Mesenchymal stem cell (in vitro differentiated cells and primary cell): ENCODE measurements around the gene ARF1.

Experiments
- DNase-seq: peaks from one replicate; pipeline ENCODE4 v3.0.0-alpha.2; 2013
- H2AFZ ChIP-seq: one replicate; pipeline ENCODE4 v1.6.1; 2013; ENCODE audit warnings: low read depth, mild to moderate bottlenecking, control low read depth, inconsistent platforms, low read length, moderate library complexity
- H2AK5ac ChIP-seq: 2 replicates; pipeline ENCODE4 v1.6.1; 2013; ENCODE audit warnings: low read length, moderate library complexity, mild to moderate bottlenecking, inconsistent platforms; ENCODE audit not compliant: severe bottlenecking
- H2BK120ac ChIP-seq: one replicate; pipeline ENCODE4 v1.6.1; 2013; ENCODE audit warnings: low read depth, mild to moderate bottlenecking, inconsistent platforms, low read length, moderate library complexity
- H2BK12ac ChIP-seq, 2 experiments: one replicate each; pipeline ENCODE4 v1.6.1; 2013; ENCODE audit warnings: inconsistent platforms in 2 of 2, low read length in 2 of 2, mild to moderate bottlenecking in 2 of 2, moderate library complexity in 2 of 2, control low read depth in 1 of 2
- H2BK15ac ChIP-seq: one replicate; pipeline ENCODE4 v1.6.1; 2013; ENCODE audit warnings: mild to moderate bottlenecking, low read depth, inconsistent platforms; ENCODE audit not compliant: poor library complexity, severe bottlenecking
- H2BK5ac ChIP-seq: 2 replicates; pipeline ENCODE4 v1.6.1; 2013; ENCODE audit warnings: low read depth, mild to moderate bottlenecking, low read length, control low read depth, inconsistent platforms; ENCODE audit not compliant: poor library complexity, severe bottlenecking
- H3K14ac ChIP-seq, 2 experiments: one replicate each; pipeline ENCODE4 v1.6.1; 2013; ENCODE audit warnings: inconsistent platforms in 2 of 2, low read length in 2 of 2, control low read depth in 1 of 2, mild to moderate bottlenecking in 1 of 2, moderate library complexity in 1 of 2
- H3K18ac ChIP-seq, 2 experiments: one replicate each; pipeline ENCODE4 v1.6.1; 2013; ENCODE audit warnings: inconsistent platforms in 2 of 2, low read length in 2 of 2, control low read depth in 1 of 2, low read depth in 1 of 2, mild to moderate bottlenecking in 1 of 2
- H3K23ac ChIP-seq, 2 experiments: one replicate each; pipeline ENCODE4 v1.6.1; 2013; ENCODE audit warnings: inconsistent platforms in 2 of 2, low read length in 2 of 2, mild to moderate bottlenecking in 2 of 2, moderate library complexity in 2 of 2, control low read depth in 1 of 2
- H3K27ac ChIP-seq: 2 replicates; pipeline ENCODE4 v1.5.1; 2013; ENCODE audit warnings: mild to moderate bottlenecking, moderate library complexity, low read length, control low read depth, inconsistent platforms; ENCODE audit not compliant: poor library complexity, severe bottlenecking
- H3K27me3 ChIP-seq, 2 experiments: 2 replicates each; pipeline versions ENCODE4 v1.6.1 to v1.7.0; 2013; ENCODE audit warnings: low read length in 2 of 2, mild to moderate bottlenecking in 2 of 2, moderate library complexity in 2 of 2, control low read depth in 1 of 2, inconsistent platforms in 1 of 2; ENCODE audit not compliant: control insufficient read depth in 1 of 2, insufficient read depth in 1 of 2
- H3K36me3 ChIP-seq, 2 experiments: 2 replicates each; pipeline versions ENCODE4 v1.6.1 to v1.7.0; 2013; ENCODE audit warnings: low read length in 2 of 2, control low read depth in 1 of 2, inconsistent platforms in 1 of 2, low read depth in 1 of 2, mild to moderate bottlenecking in 1 of 2; ENCODE audit not compliant: insufficient read depth in 2 of 2, control insufficient read depth in 1 of 2
- H3K4ac ChIP-seq, 2 experiments: one replicate each; pipeline ENCODE4 v1.6.1; 2013; ENCODE audit warnings: inconsistent platforms in 2 of 2, low read length in 2 of 2, mild to moderate bottlenecking in 2 of 2, moderate library complexity in 2 of 2, control low read depth in 1 of 2, low read depth in 1 of 2
- H3K4me1 ChIP-seq: 2 replicates; pipeline ENCODE4 v1.6.1; 2013; ENCODE audit warnings: low read depth, low read length, control low read depth; ENCODE audit not compliant: control insufficient read depth, insufficient read depth
- H3K4me2 ChIP-seq: 2 replicates; pipeline ENCODE4 v1.6.1; 2013; ENCODE audit warnings: low read length, mild to moderate bottlenecking, inconsistent platforms; ENCODE audit not compliant: poor library complexity, severe bottlenecking
- H3K4me3 ChIP-seq, 2 experiments: 2 replicates each; pipeline versions ENCODE4 v1.5.1 to v1.7.0; 2013; ENCODE audit warnings: low read length in 2 of 2, mild to moderate bottlenecking in 2 of 2, control low read depth in 1 of 2, low read depth in 1 of 2; ENCODE audit not compliant: insufficient read depth in 1 of 2
- H3K79me1 ChIP-seq: replicated peaks from 2 replicates; pipeline ENCODE4 v1.6.1; 2013; ENCODE audit warnings: mild to moderate bottlenecking, control low read depth, low read length, inconsistent platforms; ENCODE audit not compliant: poor library complexity, severe bottlenecking
- H3K9ac ChIP-seq: 2 replicates; pipeline ENCODE4 v1.7.0; 2013; ENCODE audit warnings: mild to moderate bottlenecking, low read length, moderate library complexity
- H3K9me3 ChIP-seq: 2 replicates; pipeline ENCODE4 v1.7.0; 2013; ENCODE audit warnings: mild to moderate bottlenecking, low read length; ENCODE audit not compliant: control insufficient read depth
- H4K8ac ChIP-seq: one replicate; pipeline ENCODE4 v1.6.1; 2013; ENCODE audit warnings: inconsistent platforms, mild to moderate bottlenecking, low read length, moderate library complexity
- H4K91ac ChIP-seq: one replicate; pipeline ENCODE4 v1.6.1; 2013; ENCODE audit warnings: mild to moderate bottlenecking, low read length, inconsistent platforms
- WGBS: methylation state at CpG from one replicate; pipeline ENCODE4 v1.1.7; 2013; ENCODE audit warnings: mixed read lengths; 5-methylcytosine and 5-hydroxymethylcytosine counted together

Gene ARF1

DNA sequence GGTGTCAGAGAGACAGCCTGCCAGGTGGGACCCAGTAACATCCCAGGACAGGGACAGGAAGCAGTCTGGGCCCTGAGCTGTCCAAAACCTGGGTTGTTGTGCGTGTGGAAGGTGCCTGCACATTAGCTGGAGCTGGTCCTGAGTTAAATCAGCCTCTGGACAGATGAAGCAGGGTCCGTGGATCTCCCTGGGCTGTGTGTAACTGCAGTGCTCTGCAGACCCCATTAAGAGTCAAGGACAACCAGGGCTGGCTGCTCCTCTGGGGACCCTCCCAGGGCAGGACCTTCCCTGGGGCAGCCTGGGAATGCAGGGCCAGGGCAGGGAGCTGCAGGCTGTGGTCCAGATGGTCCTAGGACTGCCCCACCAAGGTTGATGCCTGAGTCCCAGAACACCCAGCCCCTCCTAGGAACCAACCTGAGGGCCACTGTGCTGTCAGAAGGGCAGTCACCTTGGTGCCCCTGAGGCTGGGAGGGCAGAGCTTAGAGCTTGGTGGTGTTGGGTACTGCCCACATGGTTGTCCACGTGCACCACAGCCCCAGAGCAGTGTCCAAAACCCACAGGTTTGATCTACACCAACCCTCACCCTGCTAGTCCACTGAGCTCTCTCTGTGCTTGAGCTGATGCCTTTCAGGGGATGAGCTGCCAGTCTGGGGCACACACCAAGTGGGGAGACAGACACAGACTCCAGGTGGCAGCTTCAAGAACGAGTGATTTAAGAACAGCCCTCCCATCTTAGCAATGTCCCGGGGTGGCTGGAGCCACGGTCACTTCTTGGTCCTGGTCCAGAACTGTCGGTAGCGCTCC lies 23.7 kb downstream of the ARF1 start:
- no peaks in the 10 kb centered on the region for H3K27me3 ChIP-seq
- no peak for DNase-seq
- H3K9me3 ChIP-seq: no peaks in the 10 kb centered on the region
- no peak overlapping the region for H3K18ac ChIP-seq
- H3K36me3 ChIP-seq: peaks cover 27 to 38% of the 10 kb centered on the region in 2 experiments
- H3K9ac ChIP-seq: no peak overlapping the region
- H3K4me3 ChIP-seq: no peak overlapping the region
- H2BK5ac ChIP-seq: no peak overlapping the region
- H3K79me1 ChIP-seq: peaks cover 34% of the 10 kb centered on the region
- H2AFZ ChIP-seq: no peak overlapping the region
- H3K27ac ChIP-seq: no peak overlapping the region
- H2BK15ac ChIP-seq: no peak overlapping the region
- no peak overlapping the region for H2BK120ac ChIP-seq
- no peak overlapping the region for H3K23ac ChIP-seq
- no peak overlapping the region for H3K4me2 ChIP-seq
- no peak overlapping the region for H3K14ac ChIP-seq
- peaks cover 36% of the 10 kb centered on the region for H3K4me1 ChIP-seq
- no peak overlapping the region for H2AK5ac ChIP-seq
- H4K91ac ChIP-seq: no peak overlapping the region
- no peak overlapping the region for H3K4ac ChIP-seq
- 90% methylated on average over 8 of the region's 8 CpGs for WGBS
- H4K8ac ChIP-seq: no peak overlapping the region
- H2BK12ac ChIP-seq: no peak overlapping the region

DNA sequence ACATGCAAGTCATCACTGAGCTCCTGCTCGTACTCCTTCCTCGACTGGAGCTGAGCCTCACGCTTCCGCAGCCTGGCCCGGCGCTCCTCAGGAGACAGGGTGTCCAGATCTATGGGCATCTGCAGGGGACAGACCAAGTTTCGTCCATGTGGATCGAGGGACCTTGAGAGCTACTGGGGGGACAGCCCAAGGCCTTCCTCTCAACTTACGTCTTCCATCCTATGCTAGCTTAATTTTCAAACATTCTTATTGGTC lies 24.2 kb downstream of the ARF1 start:
- Histone ChIP-seq H3K36me3 (peaks cover 23 to 33% of the 10 kb centered on the region in 2 experiments), H2BK15ac (no peak overlapping the region), H2BK120ac (no peak overlapping the region), H3K27me3 (no peaks in the 10 kb centered on the region), H3K9me3 (no peaks in the 10 kb centered on the region), H3K4me1 (peaks cover 32% of the 10 kb centered on the region), H3K4me3 (no peak overlapping the region), H3K14ac (no peak overlapping the region), H3K27ac (no peak overlapping the region), H3K18ac (no peak overlapping the region), H3K4me2 (no peak overlapping the region), H3K23ac (no peak overlapping the region), H2AK5ac (no peak overlapping the region), H4K8ac (no peak overlapping the region), H3K9ac (no peak overlapping the region), H3K79me1 (peaks cover 32% of the 10 kb centered on the region), H2BK5ac (no peak overlapping the region), H2AFZ (no peak overlapping the region), H4K91ac (no peak overlapping the region), H2BK12ac (no peak overlapping the region), H3K4ac (no peak overlapping the region)
- 97% methylated on average over 9 of the region's 9 CpGs for WGBS
- no peak for DNase-seq

DNA sequence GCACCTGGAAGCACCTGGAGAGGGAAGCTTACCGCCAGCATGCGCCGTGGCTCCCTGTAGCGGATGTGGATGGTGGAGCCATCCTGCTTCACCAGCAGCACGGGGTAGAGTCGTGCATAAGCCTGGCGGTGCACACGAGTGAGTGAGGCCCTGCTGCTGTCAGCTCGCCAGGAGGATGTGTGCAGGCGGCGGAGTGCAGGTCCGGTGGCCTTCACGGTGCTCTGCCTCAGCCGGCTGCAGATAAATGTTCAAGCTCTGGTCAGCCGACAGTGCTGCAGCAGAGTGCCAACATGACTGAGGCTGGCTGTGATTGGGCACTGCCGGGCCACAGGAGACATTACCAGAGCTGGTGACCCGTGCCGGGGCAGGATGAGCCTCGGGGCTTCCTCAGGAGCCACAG lies 25.1 kb downstream of the ARF1 start:
- H3K4ac ChIP-seq: no peak overlapping the region
- H3K27me3 ChIP-seq: no peaks in the 10 kb centered on the region
- H2BK12ac ChIP-seq: no peak overlapping the region
- H3K9ac ChIP-seq: no peak overlapping the region
- H4K91ac ChIP-seq: peak overlapping the region; percentile 34
- no peak overlapping the region for H2BK15ac ChIP-seq
- H2BK120ac ChIP-seq: no peak overlapping the region
- no peak for DNase-seq
- H3K4me3 ChIP-seq: peak overlapping the region in 1 of 2 experiments; percentile 85
- 96% methylated on average over 19 of the region's 19 CpGs for WGBS
- peaks cover 23 to 33% of the 10 kb centered on the region in 2 experiments for H3K36me3 ChIP-seq
- no peak overlapping the region for H3K18ac ChIP-seq
- H4K8ac ChIP-seq: no peak overlapping the region
- H3K4me1 ChIP-seq: peaks cover 26% of the 10 kb centered on the region
- H3K9me3 ChIP-seq: no peaks in the 10 kb centered on the region
- no peak overlapping the region for H2AK5ac ChIP-seq
- no peak overlapping the region for H2BK5ac ChIP-seq
- no peak overlapping the region for H3K14ac ChIP-seq
- no peak overlapping the region for H3K23ac ChIP-seq
- no peak overlapping the region for H3K27ac ChIP-seq
- H3K4me2 ChIP-seq: no peak overlapping the region
- H3K79me1 ChIP-seq: peaks cover 30% of the 10 kb centered on the region
- no peak overlapping the region for H2AFZ ChIP-seq

DNA sequence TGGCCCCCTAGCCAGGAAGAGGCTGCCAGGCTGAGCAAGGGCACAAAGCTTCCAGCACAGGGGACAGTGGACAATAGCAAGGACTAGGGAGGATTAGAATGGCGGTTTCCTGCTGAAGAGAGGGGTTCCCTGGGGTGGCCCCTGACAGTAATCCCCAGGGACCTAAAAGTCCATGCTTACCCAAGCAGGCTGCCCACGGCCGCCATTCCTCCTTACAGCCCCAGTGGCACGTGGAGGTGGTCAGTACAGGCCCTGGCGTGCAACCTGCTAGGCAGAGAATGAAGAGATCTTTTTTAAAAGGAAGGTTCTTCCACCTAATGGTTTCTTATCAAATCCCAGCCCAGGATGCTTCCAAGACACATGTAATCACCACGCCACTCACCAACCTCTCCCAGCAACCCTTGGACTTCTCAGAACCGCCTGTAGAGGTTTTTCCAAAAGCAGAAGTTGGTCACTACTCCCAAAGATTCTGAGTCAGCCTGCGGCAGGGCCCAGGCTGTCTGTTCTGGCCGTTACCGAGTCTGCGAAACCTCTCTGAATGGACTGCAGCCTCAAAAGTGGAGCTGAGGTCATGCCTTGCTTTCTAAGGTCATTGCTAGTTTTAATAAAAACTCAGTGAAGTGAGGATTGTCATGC lies 25.7 kb downstream of the ARF1 start:
- no peaks in the 10 kb centered on the region for H3K9me3 ChIP-seq
- no peak for DNase-seq
- H3K79me1 ChIP-seq: peaks cover 30% of the 10 kb centered on the region
- no peak overlapping the region for H2AK5ac ChIP-seq
- no peak overlapping the region for H2BK120ac ChIP-seq
- WGBS: 87% methylated on average over 9 of the region's 11 CpGs
- peak overlapping the region; percentile 7 for H4K8ac ChIP-seq
- peaks cover 23 to 33% of the 10 kb centered on the region in 2 experiments for H3K36me3 ChIP-seq
- H3K4me3 ChIP-seq: peak overlapping the region; percentile 85 to 99
- H3K23ac ChIP-seq: no peak overlapping the region
- H3K27ac ChIP-seq: no peak overlapping the region
- no peak overlapping the region for H2BK5ac ChIP-seq
- H3K9ac ChIP-seq: peak overlapping the region; percentile 93
- H4K91ac ChIP-seq: no peak overlapping the region
- H3K14ac ChIP-seq: no peak overlapping the region
- no peak overlapping the region for H2AFZ ChIP-seq
- peak overlapping the region; percentile 68 for H3K4me2 ChIP-seq
- H3K18ac ChIP-seq: no peak overlapping the region
- no peak overlapping the region for H3K4ac ChIP-seq
- no peak overlapping the region for H2BK15ac ChIP-seq
- no peaks in the 10 kb centered on the region for H3K27me3 ChIP-seq
- peaks cover 26% of the 10 kb centered on the region for H3K4me1 ChIP-seq
- H2BK12ac ChIP-seq: no peak overlapping the region
